K562 (cell line): ENCODE data around the gene TTL. TPM values are rescaled to one million over a fixed set of nuclear protein-coding genes. Genes with fewer than 3 reads are reported as not detected.
"Not testable (repeated sequence)": the region's sequence is repeated elsewhere in the genome, so short reads cannot be mapped to it uniquely, and the experiment has no call there.

Experiments used
- ATAC-seq: fragments of 200-7000 bp; cut with Tn5 transposase; 3 replicates; pipeline ENCODE4 v1.9.1; 2020; ENCODE audit warnings: moderate library complexity
- BruUV-seq: library from RNA; stranded (reverse); fragments of 400-500 nt; replicated peaks from 2 replicates; lab custom pipeline; 2021; lab: Mats Ljungman, UMichigan
- CTCF ChIA-PET: fragments of 300-600 bp; formaldehyde crosslinking; extraction: SDS; loops from one replicate; lab custom pipeline; 2021; ENCODE audit warnings: low intra/inter-chr PET ratio; lab: Yijun Ruan, JAX
- POLR2A ChIA-PET: fragments of 300-600, 350-650 bp; sonication (Branson Sonifier 250); formaldehyde crosslinking; extraction: SDS; loops from one replicate; lab custom pipeline; 2021; ENCODE audit warnings: antibody characterized with exemption, inconsistent platforms; lab: Yijun Ruan, JAX
- DNase-seq, 4 experiments: peaks; one replicate each; pipeline versions ENCODE4 v3.0.0 to v3.0.0-alpha.2; 2011 to 2018; ENCODE audit warnings: low spot score in 3 of 4, mixed read lengths in 3 of 4; ENCODE audit errors: extremely low read depth in 1 of 4
- FAIRE-seq: peaks from 2 replicates; lab custom pipeline; 2011; peaks lifted over from hg19 to GRCh38; lab: Jason Lieb, UNC
- H2AFZ ChIP-seq: 2 replicates; pipeline ENCODE4 v1.6.0; 2011; ENCODE audit warnings: low read depth, low read length, control low read depth, inconsistent platforms
- H3K27ac ChIP-seq: fragments of 200-600 bp; 3 replicates; pipeline ENCODE4 v1.8.0; 2011; ENCODE audit warnings: low read depth, mild to moderate bottlenecking, control low read depth, inconsistent platforms, low read length, moderate library complexity, mixed read lengths; ENCODE audit errors: extremely low read depth
- H3K27me3 ChIP-seq, 2 experiments: fragments of 300-600 bp in 1 of 2; 2 replicates in 1 of 2; 3 replicates in 1 of 2; pipeline versions ENCODE4 v1.6.0 to v1.8.0; 2011; ENCODE audit warnings: inconsistent platforms in 2 of 2, low read length in 2 of 2, mild to moderate bottlenecking in 1 of 2, mixed read lengths in 1 of 2, moderate library complexity in 1 of 2; ENCODE audit not compliant: control insufficient read depth in 2 of 2, insufficient read depth in 2 of 2
- H3K36me3 ChIP-seq: fragments of 300-600 bp; 3 replicates; pipeline ENCODE4 v1.8.0; 2011; ENCODE audit warnings: mild to moderate bottlenecking, low read length, inconsistent platforms; ENCODE audit not compliant: control insufficient read depth, insufficient read depth
- H3K4me1 ChIP-seq, 2 experiments: fragments of 200-600 bp in 1 of 2; replicated peaks in 1 of 2; 2 replicates in 1 of 2; 3 replicates in 1 of 2; pipeline versions ENCODE4 v1.5.1 to v1.8.0; 2011; ENCODE audit warnings: inconsistent platforms in 2 of 2, low read length in 2 of 2, mild to moderate bottlenecking in 1 of 2, mixed read lengths in 1 of 2, moderate library complexity in 1 of 2; ENCODE audit not compliant: control insufficient read depth in 2 of 2, insufficient read depth in 2 of 2
- H3K4me2 ChIP-seq: 2 replicates; pipeline ENCODE4 v1.6.1; 2011; ENCODE audit warnings: low read length, control low read depth, inconsistent platforms, mixed read lengths; ENCODE audit not compliant: insufficient read depth
- H3K4me3 ChIP-seq: fragments of 200-600 bp; sonication (generic), shearing (Covaris generic); 2 replicates; pipeline ENCODE4 v1.5.1; 2016; ENCODE audit warnings: control low read depth, inconsistent platforms
- H3K79me2 ChIP-seq: fragments of 200-600 bp; 3 replicates; pipeline ENCODE4 v1.8.0; 2011; ENCODE audit warnings: low read length, inconsistent platforms; ENCODE audit not compliant: control insufficient read depth, insufficient read depth
- H3K9ac ChIP-seq, 2 experiments: 2 replicates each; pipeline versions ENCODE4 v1.6.0 to v1.6.1; 2011; ENCODE audit warnings: low read depth in 2 of 2, low read length in 2 of 2, control low read depth in 1 of 2, inconsistent platforms in 1 of 2, mild to moderate bottlenecking in 1 of 2, mixed read lengths in 1 of 2; ENCODE audit not compliant: insufficient read depth in 1 of 2
- H3K9me1 ChIP-seq: one replicate; pipeline ENCODE4 v1.6.0; 2011; ENCODE audit warnings: inconsistent platforms, mild to moderate bottlenecking, low read length, moderate library complexity; ENCODE audit not compliant: control insufficient read depth, insufficient read depth
- H3K9me3 ChIP-seq: replicated peaks from 2 replicates; pipeline ENCODE4 v1.5.1; 2011; ENCODE audit warnings: low read depth, low read length, inconsistent platforms; ENCODE audit not compliant: control insufficient read depth, insufficient read depth
- H4K20me1 ChIP-seq: replicated peaks from 2 replicates; pipeline ENCODE4 v1.6.1; 2011; ENCODE audit warnings: low read length, inconsistent platforms, mixed read lengths; ENCODE audit not compliant: control insufficient read depth, insufficient read depth
- CLOCK ChIP-seq: fragments of 250-450 bp; sonication (Bioruptor Pico); IDR thresholded peaks from 2 replicates; pipeline ENCODE4 v1.4.0; 2020; ENCODE audit warnings: mild to moderate bottlenecking, moderate library complexity, borderline replicate concordance
- JUND ChIP-seq, 2 experiments: IDR thresholded peaks; 2 replicates in 1 of 2; 3 replicates in 1 of 2; pipeline ENCODE4 v1.6.1; 2011; ENCODE audit warnings: borderline replicate concordance in 2 of 2, low read depth in 2 of 2, low read length in 2 of 2, improper control_type of control experiment in 1 of 2, missing biosample characterization in 1 of 2, missing genetic modification characterization in 1 of 2, missing genetic modification reagents in 1 of 2
- MAFF ChIP-seq: IDR thresholded peaks from 2 replicates; pipeline ENCODE4 v1.6.1; 2012; ENCODE audit warnings: low read length, improper control_type of control experiment
- MAFK ChIP-seq: IDR thresholded peaks from 2 replicates; pipeline ENCODE4 v1.6.1; 2011; ENCODE audit warnings: low read length, improper control_type of control experiment
- NCOR1 ChIP-seq: fragments of 450-650 bp; IDR thresholded peaks from 2 replicates; pipeline ENCODE4 v1.6.1; 2016; ENCODE audit warnings: mild to moderate bottlenecking, moderate library complexity
- SPI1 ChIP-seq: IDR thresholded peaks from 2 replicates; pipeline ENCODE4 v1.6.1; 2011; ENCODE audit warnings: low read depth, low read length, control low read depth, borderline replicate concordance
- ZBTB40 ChIP-seq, 2 experiments: fragments of 450-650 bp in 1 of 2; sonication (generic) in 1 of 2; formaldehyde crosslinking in 1 of 2; IDR thresholded peaks; 2 replicates each; pipeline versions ENCODE4 v1.7.1 to v1.9.0; 2016 to 2022; ENCODE audit warnings: inconsistent platforms in 1 of 2, mild to moderate bottlenecking in 1 of 2, missing genetic modification reagents in 1 of 2
- WGBS: fragments of 100-300 bp; shearing (Covaris generic); methylation state at CpG from one replicate; pipeline ENCODE4 v1.1.6; 2016; ENCODE audit warnings: low coverage, mixed read lengths; ENCODE audit not compliant: insufficient coverage; ENCODE audit errors: missing lambda C conversion rate; 5-methylcytosine and 5-hydroxymethylcytosine counted together
- in situ Hi-C: fragments of 300-500 bp; cut with MboI; formaldehyde crosslinking; loops from 4 replicates; pipeline ENCODE4 v1.15.0; 2018; ENCODE audit warnings: inconsistent platforms, mixed read lengths
- intact Hi-C: fragments of 100-400 bp; cut with micrococcal nuclease; formaldehyde crosslinking; loops from 2 replicates; pipeline ENCODE4 v1.14.2; 2022
- polyA plus RNA-seq, 8 experiments: library from polyadenylated mRNA; depleted of rRNA in 4 of 8; stranded (reverse) in 5 of 8; unstranded in 3 of 8; fragments of >200 nt; fragmentation: Nextera tagmentation in 2 of 8; fragmentation: Illumina TruSeq in 1 of 8; extraction: Ambion mirVana in 2 of 8; extraction: Trizol in 1 of 8; gene quantifications; 2 replicates each; pipeline versions ENCODE4 v1.2.1 to v1.2.3, GENCODE V29; 2011 to 2014; ENCODE audit warnings: inconsistent platforms in 1 of 8, missing spikeins in 1 of 8
- total RNA-seq, 7 experiments: library from RNA; depleted of rRNA in 6 of 7; stranded (reverse); fragments of >200 nt in 6 of 7; fragmentation: Illumina TruSeq in 2 of 7; extraction: Trizol in 2 of 7; gene quantifications; 2 replicates each; pipeline versions ENCODE4 v1.2.1 to v1.2.3, GENCODE V29; 2011 to 2021; ENCODE audit warnings: low replicate concordance in 1 of 7

Gene TTL
- total and polyA plus RNA-seq, 9 of the 15 experiments (the other 6 are each of a cell fraction or from before 2014, with no cell fraction given) = 9.4 to 54.4 (median 34.9) TPM

- TF ChIP-seq ZBTB40 (IDR thresholded peaks at IDR 0.05) (no peak), ZBTB40 (CRISPR knock-in tag; IDR thresholded peaks at IDR 0.05) (no peak), MAFF (peak; percentile 60), SPI1 (no peak), JUND (IDR thresholded peaks at IDR 0.05; ENCODE audit: borderline replicate concordance, low read depth, low read length) (no peak), JUND (tag; IDR thresholded peaks at IDR 0.05; ENCODE audit: borderline replicate concordance, low read depth, low read length) (no peak), NCOR1 (no peak), MAFK (peak; percentile 46; the same call in 1 of the 2 replicates), CLOCK (no peak)
These were observed 41.4 kb downstream of the TTL start (continued) for GRCh38 chr2:112523291-112523777.

GRCh38 chr2:112524276-112524675 is 42.3 kb downstream of the TTL start:
- H4K20me1 ChIP-seq, intact Hi-C loops, CTCF ChIA-PET, FAIRE-seq, H3K9ac ChIP-seq, BruUV-seq, DNase-seq, H3K4me2 ChIP-seq, POLR2A ChIA-PET, ATAC-seq, H3K27me3 ChIP-seq, H2AFZ ChIP-seq, H3K9me3 ChIP-seq, H3K4me3 ChIP-seq, H3K9me1 ChIP-seq, in situ Hi-C loops, H3K79me2 ChIP-seq, H3K27ac ChIP-seq: not testable (repeated sequence)
- 94% methylated on average over 2 of the region's 3 CpGs for WGBS
- Histone ChIP-seq H3K36me3 (peaks cover 53% of the 10 kb centered on the region), H3K4me1 (peaks cover 6 to 15% of the 10 kb centered on the region in 2 experiments; a peak in 4 of 5 replicates)
